Measurements from ENCODE around the gene GLRA1. TPM values are rescaled to one million over a fixed set of nuclear protein-coding genes. Genes with fewer than 3 reads are reported as not detected.

The GLRA1 gene
- total RNA-seq, 1 experiment from 2014 or later: not detected

- ChIA-PET CTCF (no interaction called here), POLR2A (interaction anchor here (0.7 kb wide), 1 partner anchor 129 kb away, joined by 3 read pairs; the partner anchor contains the start of gene G3BP1)
These were observed 23.8 kb downstream of the GLRA1 start for GRCh38 chr5:151900891-151901290.

GRCh38 chr5:151899399-151899798, 25.3 kb downstream of the GLRA1 start:
- CTCF ChIA-PET: no interaction called here
- H3K4me3 ChIP-seq (ENCODE audit: low read depth in 2 of 2, low read length in 2 of 2): no peak overlapping the region
- H3K9me3 ChIP-seq (ENCODE audit: control insufficient read depth, insufficient read depth, low read depth, low read length): no peaks in the 10 kb centered on the region
- POLR2A ChIA-PET: no interaction called here
- no peaks in the 10 kb centered on the region for H3K36me3 ChIP-seq (ENCODE audit: control insufficient read depth, insufficient read depth, low read length)
- DNase-seq (ENCODE audit: low read depth, low spot score): no peak
- ATAC-seq: no peak
- H3K27me3 ChIP-seq (ENCODE audit: control insufficient read depth, insufficient read depth, low read length): no peaks in the 10 kb centered on the region
- intact Hi-C loops (cut with micrococcal nuclease; ENCODE audit: unreplicated experiment): no loop called here
- BruUV-seq (replicated peaks): no TSS peak
- no peak overlapping the region for H3K27ac ChIP-seq (ENCODE audit: low read length)
- H3K4me1 ChIP-seq (ENCODE audit: control insufficient read depth, insufficient read depth, low read length): no peaks in the 10 kb centered on the region
- no peak for TF ChIP-seq REST (IDR thresholded peaks at IDR 0.05; ENCODE audit: insufficient read depth in 1 of 2, low read depth in 2 of 2, low read length in 1 of 2)
- TF ChIP-seq SIN3A (IDR thresholded peaks at IDR 0.05; ENCODE audit: borderline replicate concordance, insufficient read depth, low read depth, low read length): no peak
- TF ChIP-seq CTCF (IDR thresholded peaks at IDR 0.05): no peak
- no peak for TF ChIP-seq POLR2AphosphoS5 (IDR thresholded peaks at IDR 0.05; ENCODE audit: low read depth, low read length)
- TF ChIP-seq TCF7L2 (IDR thresholded peaks at IDR 0.05; ENCODE audit: low read depth, low read length): no peak
- in situ Hi-C loops (cut with HindIII; ENCODE audit: low pct_unique_long_range_greater_than_20kb, low sequenced_read_pairs): no loop called here

More at GRCh38 chr5:151900891-151901290, 23.8 kb downstream of the GLRA1 start:
- Histone ChIP-seq H3K9me3 (ENCODE audit: control insufficient read depth, insufficient read depth, low read depth, low read length) (no peaks in the 10 kb centered on the region), H3K27ac (ENCODE audit: low read length) (no peak overlapping the region), H3K4me1 (ENCODE audit: control insufficient read depth, insufficient read depth, low read length) (no peaks in the 10 kb centered on the region), H3K4me3 (ENCODE audit: low read depth in 2 of 2, low read length in 2 of 2) (no peak overlapping the region), H3K27me3 (ENCODE audit: control insufficient read depth, insufficient read depth, low read length) (no peaks in the 10 kb centered on the region), H3K36me3 (ENCODE audit: control insufficient read depth, insufficient read depth, low read length) (no peaks in the 10 kb centered on the region)
- intact Hi-C loops (cut with micrococcal nuclease; ENCODE audit: unreplicated experiment) (no loop called here), in situ Hi-C loops (cut with HindIII; ENCODE audit: low pct_unique_long_range_greater_than_20kb, low sequenced_read_pairs) (no loop called here)
- ATAC-seq (no peak), DNase-seq (ENCODE audit: low read depth, low spot score) (no peak)
- BruUV-seq (replicated peaks): no TSS peak
- TF ChIP-seq CTCF (IDR thresholded peaks at IDR 0.05) (no peak), POLR2AphosphoS5 (IDR thresholded peaks at IDR 0.05; ENCODE audit: low read depth, low read length) (no peak), TCF7L2 (IDR thresholded peaks at IDR 0.05; ENCODE audit: low read depth, low read length) (no peak), SIN3A (IDR thresholded peaks at IDR 0.05; ENCODE audit: borderline replicate concordance, insufficient read depth, low read depth, low read length) (no peak), REST (IDR thresholded peaks at IDR 0.05; ENCODE audit: insufficient read depth in 1 of 2, low read depth in 2 of 2, low read length in 1 of 2) (no peak)
